HG02970 (cell line): ENCODE measurements around the gene INTS7.
"Not testable (repeated sequence)": the region's sequence is repeated elsewhere in the genome, so short reads cannot be mapped to it uniquely, and the experiment has no call there.

Experiments
- ATAC-seq: cut with Tn5 transposase; IDR thresholded peaks from one replicate; pipeline ENCODE4 v1.9.1; 2021; ENCODE audit warnings: mild to moderate bottlenecking, moderate library complexity, moderate number of reproducible peaks; ENCODE audit not compliant: unreplicated experiment, low FRiP score

Gene INTS7

GRCh38 chr1:212039622-212040021 lies 4.3 kb upstream of the INTS7 start:
- no peak for ATAC-seq

GRCh38 chr1:212037900-212038299 lies 2.5 kb upstream of the INTS7 start:
- no peak for ATAC-seq

- ATAC-seq, result peak; percentile 11
These were observed 663 bp upstream of the INTS7 start for GRCh38 chr1:212035835-212036605.

GRCh38 chr1:212034516-212035122 lies 738 bp downstream of the INTS7 start:
- peak; percentile 1 for ATAC-seq

- ATAC-seq, result no peak
These were observed 4.3 kb downstream of the INTS7 start for GRCh38 chr1:212030936-212031528.

- not testable (repeated sequence) for ATAC-seq
These were observed 7.6 kb downstream of the INTS7 start for GRCh38 chr1:212027727-212028126.

- ATAC-seq, result no peak
These were observed 10.7 kb downstream of the INTS7 start for GRCh38 chr1:212024469-212025149.

GRCh38 chr1:212022908-212023307 lies 12.4 kb downstream of the INTS7 start:
- ATAC-seq, result not testable (repeated sequence)

- no peak for ATAC-seq
These were observed 13.8 kb downstream of the INTS7 start for GRCh38 chr1:212021563-212021962.

GRCh38 chr1:212020975-212021374 lies 14.4 kb downstream of the INTS7 start:
- ATAC-seq, result no peak

GRCh38 chr1:212013672-212014071 lies 21.7 kb downstream of the INTS7 start:
- no peak for ATAC-seq

- no peak for ATAC-seq
These were observed 23.2 kb downstream of the INTS7 start for GRCh38 chr1:212012034-212012740.

- no peak for ATAC-seq
These were observed 25.4 kb downstream of the INTS7 start for GRCh38 chr1:212010004-212010403.

GRCh38 chr1:212009561-212009960 lies 25.8 kb downstream of the INTS7 start:
- no peak for ATAC-seq

- no peak for ATAC-seq
These were observed 27.5 kb downstream of the INTS7 start for GRCh38 chr1:212007886-212008285.

GRCh38 chr1:212007178-212007577 lies 28.2 kb downstream of the INTS7 start:
- ATAC-seq, result no peak

- ATAC-seq, result no peak
These were observed 30.3 kb downstream of the INTS7 start for GRCh38 chr1:212004895-212005608.

GRCh38 chr1:212002536-212002935 lies 32.8 kb downstream of the INTS7 start:
- no peak for ATAC-seq

GRCh38 chr1:211997426-211997825 lies 37.9 kb downstream of the INTS7 start:
- ATAC-seq, result not testable (repeated sequence)

- ATAC-seq, result no peak
These were observed 43.7 kb downstream of the INTS7 start for GRCh38 chr1:211991695-211992094.
